ENCODE measurements around the gene IZUMO1.

DNA sequence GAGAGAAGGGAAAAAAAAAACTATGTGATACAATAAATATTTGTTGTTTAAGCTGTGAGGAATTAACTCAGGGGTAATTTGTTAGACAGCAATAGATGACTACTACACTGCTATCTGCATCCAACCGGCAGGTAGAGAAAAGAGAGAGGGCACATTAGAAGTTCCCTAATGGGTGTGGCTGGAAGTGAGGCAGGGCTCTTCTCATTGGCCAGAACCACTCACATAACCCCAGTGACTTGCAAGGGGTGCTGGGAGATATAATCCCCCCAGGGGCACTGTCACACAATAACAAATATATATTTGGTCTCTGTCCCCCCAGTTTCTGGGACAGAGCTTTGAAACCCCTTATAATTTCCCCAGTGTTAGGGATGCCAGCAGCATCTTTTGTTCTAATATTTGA is 32.9 kb upstream of the IZUMO1 start:
- TF ChIP-seq, protein P1, sequence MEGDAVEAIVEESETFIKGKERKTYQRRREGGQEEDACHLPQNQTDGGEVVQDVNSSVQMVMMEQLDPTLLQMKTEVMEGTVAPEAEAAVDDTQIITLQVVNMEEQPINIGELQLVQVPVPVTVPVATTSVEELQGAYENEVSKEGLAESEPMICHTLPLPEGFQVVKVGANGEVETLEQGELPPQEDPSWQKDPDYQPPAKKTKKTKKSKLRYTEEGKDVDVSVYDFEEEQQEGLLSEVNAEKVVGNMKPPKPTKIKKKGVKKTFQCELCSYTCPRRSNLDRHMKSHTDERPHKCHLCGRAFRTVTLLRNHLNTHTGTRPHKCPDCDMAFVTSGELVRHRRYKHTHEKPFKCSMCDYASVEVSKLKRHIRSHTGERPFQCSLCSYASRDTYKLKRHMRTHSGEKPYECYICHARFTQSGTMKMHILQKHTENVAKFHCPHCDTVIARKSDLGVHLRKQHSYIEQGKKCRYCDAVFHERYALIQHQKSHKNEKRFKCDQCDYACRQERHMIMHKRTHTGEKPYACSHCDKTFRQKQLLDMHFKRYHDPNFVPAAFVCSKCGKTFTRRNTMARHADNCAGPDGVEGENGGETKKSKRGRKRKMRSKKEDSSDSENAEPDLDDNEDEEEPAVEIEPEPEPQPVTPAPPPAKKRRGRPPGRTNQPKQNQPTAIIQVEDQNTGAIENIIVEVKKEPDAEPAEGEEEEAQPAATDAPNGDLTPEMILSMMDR (IDR thresholded peaks at IDR 0.05) = no peak
- no peak for TF ChIP-seq POLR2AphosphoS5 (IDR thresholded peaks at IDR 0.05)
- TF ChIP-seq POLR2A (IDR thresholded peaks at IDR 0.05; ENCODE audit: low read depth) = no peak
- no peak for TF ChIP-seq EP300 (IDR thresholded peaks at IDR 0.05)

Measured in esophagus muscularis mucosa (tissue), 4 donors.